ENCODE measurements around the gene SH3BP2.

SH3BP2 gene

GRCh38 chr4:2822461-2823300 is 29.8 kb downstream of the SH3BP2 start:
- no peak for DNase-seq

GRCh38 chr4:2823301-2823670 is 30.4 kb downstream of the SH3BP2 start:
- DNase-seq, result no peak

- no peak for DNase-seq
Observed at GRCh38 chr4:2823671-2824328, 30.9 kb downstream of the SH3BP2 start.

- no peak for DNase-seq
Observed at GRCh38 chr4:2824329-2824835, 31.5 kb downstream of the SH3BP2 start.

- no peak for DNase-seq
Observed at GRCh38 chr4:2824836-2825381, 32.0 kb downstream of the SH3BP2 start.

GRCh38 chr4:2825740-2826139 is 32.9 kb downstream of the SH3BP2 start:
- no peak for DNase-seq

- DNase-seq, result no peak
Observed at GRCh38 chr4:2827071-2827873, 34.4 kb downstream of the SH3BP2 start.

GRCh38 chr4:2827874-2828751 is 35.2 kb downstream of the SH3BP2 start:
- DNase-seq, result no peak

GRCh38 chr4:2828758-2829181 is 35.9 kb downstream of the SH3BP2 start:
- no peak for DNase-seq

GRCh38 chr4:2829321-2829932 is 36.5 kb downstream of the SH3BP2 start:
- DNase-seq, result no peak

- no peak for DNase-seq
Observed at GRCh38 chr4:2829933-2830451, 37.1 kb downstream of the SH3BP2 start.

GRCh38 chr4:2830632-2831610 is 38.0 kb downstream of the SH3BP2 start:
- DNase-seq, result no peak

GRCh38 chr4:2831611-2832308 is 38.9 kb downstream of the SH3BP2 start:
- no peak for DNase-seq

- DNase-seq, result no peak
Observed at GRCh38 chr4:2832309-2832980, 39.6 kb downstream of the SH3BP2 start.

GRCh38 chr4:2832981-2833670 is 40.2 kb downstream of the SH3BP2 start:
- no peak for DNase-seq

GRCh38 chr4:2833671-2834000 is 40.8 kb downstream of the SH3BP2 start:
- DNase-seq, result no peak

- no peak for DNase-seq
Observed at GRCh38 chr4:2834001-2834921, 41.4 kb downstream of the SH3BP2 start.
